ENCODE data around the gene FCGR3B.
A peak's percentile ranks its signal among the peaks of the same experiment; 100 is the strongest.
"Not testable (repeated sequence)": the region's sequence is repeated elsewhere in the genome, so short reads cannot be mapped to it uniquely, and the experiment has no call there.

Gene FCGR3B

DNA sequence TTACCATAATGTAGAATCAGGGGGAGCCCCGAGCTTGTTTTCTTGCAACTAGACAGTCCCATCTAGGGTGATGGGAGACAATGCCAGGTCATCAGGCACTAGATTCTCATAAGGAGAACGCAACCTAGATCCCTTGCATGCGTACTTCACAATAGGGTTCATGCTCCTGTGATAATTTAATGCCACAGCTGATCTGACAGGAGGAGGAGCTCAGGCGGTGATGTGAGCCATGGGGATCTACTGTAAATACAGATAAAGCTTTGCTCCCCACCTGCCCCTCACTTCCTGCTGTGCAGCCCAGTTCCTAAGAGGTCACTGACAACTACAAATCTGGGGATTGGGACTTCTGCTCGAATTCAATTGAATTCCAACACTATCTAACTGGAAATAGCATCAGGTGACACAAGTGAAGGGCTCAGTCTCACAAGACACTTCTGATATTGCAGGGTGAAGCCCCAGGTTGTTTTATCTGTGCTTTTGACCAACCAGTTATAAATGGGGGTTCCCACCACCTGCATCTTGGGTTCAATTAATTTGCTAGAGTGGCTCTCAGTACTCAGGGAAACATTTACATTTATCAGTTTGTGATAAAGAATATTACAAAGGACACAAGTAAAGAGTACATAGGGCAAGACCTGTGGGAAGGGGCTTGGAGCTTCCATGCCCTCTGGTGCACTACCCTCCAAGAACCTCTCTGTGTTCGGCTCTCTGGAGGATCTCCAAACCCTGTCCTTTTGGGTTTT lies 7.4 kb upstream of the FCGR3B start:
- DNase-seq = not testable (repeated sequence)

DNA sequence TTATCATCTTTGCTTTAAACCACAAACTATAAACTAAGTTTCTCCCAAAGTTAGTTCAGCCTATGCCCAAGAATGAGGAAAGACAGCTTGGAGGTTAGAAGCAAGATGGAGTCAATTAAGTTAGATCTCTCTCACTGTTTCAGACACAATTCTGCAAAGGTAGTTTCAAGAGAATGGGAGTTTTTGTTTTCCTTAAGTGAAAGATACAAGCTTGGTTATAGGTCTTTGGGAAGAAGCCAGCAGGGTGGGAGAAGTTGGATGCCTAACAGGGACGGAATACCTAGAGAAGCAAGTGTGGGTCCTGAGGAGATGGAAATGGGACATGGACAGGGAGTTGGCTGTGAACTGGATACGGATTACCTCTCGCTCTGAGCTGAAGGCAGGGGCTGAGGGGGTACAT lies 6.0 kb upstream of the FCGR3B start:
- DNase-seq = not testable (repeated sequence)

GRCh38 chr1:161636189-161636782 lies 5.3 kb upstream of the FCGR3B start:
- DNase-seq = not testable (repeated sequence)

DNA sequence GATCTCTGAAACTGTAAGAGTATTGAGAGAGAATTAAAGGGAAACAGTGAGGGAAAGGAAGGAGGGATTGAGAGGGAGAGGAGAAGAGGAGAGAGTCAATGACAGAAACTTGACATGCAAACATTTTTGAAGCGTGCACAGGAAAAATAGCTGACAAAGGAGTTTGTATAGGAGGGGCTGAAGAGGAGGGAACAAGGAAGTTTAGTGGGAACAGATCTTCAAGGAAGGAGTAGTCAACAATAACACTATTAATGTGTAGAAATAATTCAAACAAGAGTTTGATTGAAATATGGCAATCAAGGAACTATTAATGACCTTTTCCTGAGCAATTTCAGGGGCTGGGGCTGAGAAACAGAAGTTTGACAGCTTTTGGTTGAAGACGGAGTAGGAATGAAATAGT lies 4.0 kb upstream of the FCGR3B start:
- DNase-seq = not testable (repeated sequence)

DNA sequence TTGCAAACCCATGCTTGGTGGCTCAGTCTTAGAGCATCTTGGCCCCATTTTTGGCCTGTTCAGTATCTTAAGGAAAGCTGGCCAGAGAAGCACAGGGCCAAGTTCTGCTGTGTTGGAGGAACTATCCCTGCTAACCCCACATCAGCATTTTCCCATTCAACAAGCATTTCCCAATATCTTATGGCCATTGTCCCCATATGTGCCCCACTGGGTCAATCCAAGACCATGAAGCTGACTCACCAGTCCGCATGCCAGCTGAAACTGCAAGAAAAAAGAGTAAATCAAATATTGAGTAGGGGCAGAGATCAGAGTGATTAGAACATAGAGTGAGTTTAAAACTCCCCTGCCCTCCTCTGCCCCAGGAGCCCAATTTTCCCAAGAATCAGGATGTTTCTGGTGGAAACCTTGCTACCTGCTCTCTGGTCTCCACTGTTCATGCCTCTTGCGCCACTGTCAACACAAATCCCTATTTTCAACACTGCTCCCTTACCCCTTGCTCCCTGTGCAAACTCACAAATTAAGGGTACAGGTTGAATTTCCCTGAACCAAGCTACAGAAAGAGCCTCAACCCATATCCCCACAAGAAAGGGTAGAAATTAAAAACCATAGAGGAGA lies 741 bp downstream of the FCGR3B start:
- DNase-seq = not testable (repeated sequence)

- not testable (repeated sequence) for DNase-seq
Observed at GRCh38 chr1:161626445-161627146, 4.4 kb downstream of the FCGR3B start.

DNA sequence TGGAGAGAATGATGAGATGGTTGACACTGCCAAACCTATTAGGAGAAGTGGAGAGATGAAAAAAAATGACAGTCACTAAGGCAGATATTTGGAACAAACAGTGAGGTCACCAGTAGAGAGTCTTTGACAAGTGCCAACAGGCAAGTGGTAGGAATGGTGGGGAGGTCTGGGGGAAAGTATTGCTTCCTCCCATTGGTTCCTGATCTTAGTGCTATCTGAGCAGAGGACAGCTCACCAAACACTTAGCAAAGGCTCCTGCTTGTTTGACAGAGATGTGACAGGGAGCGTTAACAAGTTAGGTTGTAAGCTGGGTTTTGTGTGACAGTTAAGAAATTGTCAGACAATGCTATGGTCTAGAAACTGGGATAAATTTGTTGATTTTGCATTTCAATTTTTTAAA lies 6.4 kb downstream of the FCGR3B start:
- not testable (repeated sequence) for DNase-seq

DNA sequence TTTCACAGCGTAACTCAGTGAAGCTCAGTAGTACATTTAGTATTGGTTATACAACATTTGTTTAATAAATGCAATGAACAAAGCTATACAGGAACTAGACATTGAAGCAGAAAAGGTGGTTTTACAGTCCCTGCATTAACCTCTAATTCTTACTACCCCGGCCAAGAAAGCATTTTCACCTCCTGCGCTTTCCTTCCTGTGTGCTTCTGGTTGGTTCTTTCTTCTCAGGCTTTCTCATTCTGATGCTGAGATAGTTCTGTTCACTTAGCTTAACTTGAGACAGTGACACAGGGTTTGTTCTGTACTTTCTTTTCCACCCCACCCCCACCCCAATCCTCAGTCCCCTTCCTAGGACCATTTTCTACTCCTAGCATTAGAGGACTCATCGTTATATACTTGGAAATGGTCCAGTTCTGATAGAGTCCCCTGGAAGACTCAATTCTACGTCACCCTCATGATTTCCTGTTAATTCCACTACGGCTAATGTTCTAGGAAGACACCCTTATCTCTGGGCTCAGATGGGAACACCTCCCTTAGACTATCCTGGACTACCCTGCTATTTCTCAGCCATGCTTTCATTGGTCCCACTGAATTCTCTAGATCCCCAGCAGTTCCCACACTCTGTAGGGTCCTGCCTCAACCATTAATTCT lies 7.5 kb downstream of the FCGR3B start:
- not testable (repeated sequence) for DNase-seq

- not testable (repeated sequence) for DNase-seq
Observed at GRCh38 chr1:161622054-161622453, 8.9 kb downstream of the FCGR3B start.

DNA sequence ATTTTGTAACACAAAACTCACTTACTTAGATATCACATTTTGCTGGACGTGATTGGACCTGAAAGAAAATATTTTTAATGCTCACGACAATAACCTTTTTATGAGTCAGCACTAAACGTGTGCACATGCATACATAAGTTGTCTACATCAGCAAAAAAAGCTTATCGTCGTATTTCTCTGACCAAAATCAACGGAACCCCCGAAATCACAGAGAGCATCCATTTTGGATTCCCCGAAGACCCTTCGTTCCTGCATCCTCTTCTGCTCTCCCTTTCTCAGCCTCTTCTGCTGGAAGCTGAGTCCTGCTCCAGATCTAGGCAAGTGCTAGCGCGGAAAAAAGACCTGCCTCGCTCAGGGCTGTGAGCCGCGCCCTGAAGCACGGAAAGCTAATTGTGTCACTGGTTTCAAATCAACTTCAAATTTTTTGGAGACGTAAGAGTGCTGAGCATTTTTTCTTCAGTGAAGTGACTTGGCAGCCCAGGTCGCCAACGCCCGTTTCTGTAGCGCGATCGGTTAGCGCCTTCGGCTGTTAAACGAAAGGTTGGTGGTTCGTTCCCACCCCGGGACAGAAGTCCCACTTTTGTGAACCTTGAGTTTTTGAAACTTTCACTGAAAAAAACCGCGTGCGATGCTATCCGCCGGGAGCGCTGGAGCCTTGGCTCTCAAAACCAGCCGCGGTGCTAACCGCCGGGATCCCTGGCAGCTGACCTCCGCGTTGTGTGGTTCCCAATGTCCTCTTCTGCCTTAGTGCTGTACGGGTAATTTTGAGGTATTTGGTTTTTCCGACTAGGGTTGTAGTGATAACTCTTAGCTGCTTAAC lies 9.6 kb downstream of the FCGR3B start:
- not testable (repeated sequence) for DNase-seq

GRCh38 chr1:161620399-161620798 lies 10.6 kb downstream of the FCGR3B start:
- DNase-seq = not testable (repeated sequence)

DNA sequence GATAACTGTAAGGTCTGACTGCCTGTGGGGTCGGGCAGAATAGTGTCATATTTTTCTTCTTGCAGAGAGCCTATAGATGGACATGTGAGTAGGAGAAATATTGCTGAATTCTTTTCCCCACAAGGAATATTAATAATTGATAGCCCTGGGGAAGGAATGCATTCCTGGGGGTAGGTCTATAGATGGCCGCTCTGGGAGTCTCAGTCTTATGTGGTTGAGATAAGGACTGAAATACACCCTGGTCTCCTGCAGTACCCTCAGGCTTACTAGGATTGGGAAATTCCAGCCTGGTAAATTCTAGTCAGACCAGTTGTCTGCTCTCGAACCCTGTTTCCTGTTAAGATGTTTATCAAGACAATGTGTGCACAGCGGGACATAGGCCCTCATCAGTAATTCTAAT lies 12.5 kb downstream of the FCGR3B start:
- DNase-seq = not testable (repeated sequence)

DNA sequence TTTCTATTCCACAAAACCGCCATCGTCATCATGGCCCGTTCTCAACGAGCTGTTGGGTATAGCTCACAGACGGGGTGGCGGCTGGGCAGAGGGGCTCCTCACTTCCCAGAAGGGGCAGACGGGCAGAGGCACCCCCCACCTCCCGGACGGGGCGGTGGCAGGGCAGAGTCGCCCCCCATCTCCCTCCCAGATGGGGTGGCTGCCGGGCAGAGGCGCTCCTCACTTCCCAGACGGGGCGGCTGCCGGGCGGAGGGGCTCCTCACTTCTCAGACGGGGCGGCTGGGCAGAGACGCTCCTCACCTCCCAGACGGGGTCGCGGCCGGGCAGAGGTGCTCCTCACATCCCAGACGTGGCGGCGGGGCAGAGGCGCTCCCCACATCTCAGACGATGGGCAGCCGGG lies 14.6 kb downstream of the FCGR3B start:
- not testable (repeated sequence) for DNase-seq

- not testable (repeated sequence) for DNase-seq
Observed at GRCh38 chr1:161613142-161613514, 17.8 kb downstream of the FCGR3B start.

DNA sequence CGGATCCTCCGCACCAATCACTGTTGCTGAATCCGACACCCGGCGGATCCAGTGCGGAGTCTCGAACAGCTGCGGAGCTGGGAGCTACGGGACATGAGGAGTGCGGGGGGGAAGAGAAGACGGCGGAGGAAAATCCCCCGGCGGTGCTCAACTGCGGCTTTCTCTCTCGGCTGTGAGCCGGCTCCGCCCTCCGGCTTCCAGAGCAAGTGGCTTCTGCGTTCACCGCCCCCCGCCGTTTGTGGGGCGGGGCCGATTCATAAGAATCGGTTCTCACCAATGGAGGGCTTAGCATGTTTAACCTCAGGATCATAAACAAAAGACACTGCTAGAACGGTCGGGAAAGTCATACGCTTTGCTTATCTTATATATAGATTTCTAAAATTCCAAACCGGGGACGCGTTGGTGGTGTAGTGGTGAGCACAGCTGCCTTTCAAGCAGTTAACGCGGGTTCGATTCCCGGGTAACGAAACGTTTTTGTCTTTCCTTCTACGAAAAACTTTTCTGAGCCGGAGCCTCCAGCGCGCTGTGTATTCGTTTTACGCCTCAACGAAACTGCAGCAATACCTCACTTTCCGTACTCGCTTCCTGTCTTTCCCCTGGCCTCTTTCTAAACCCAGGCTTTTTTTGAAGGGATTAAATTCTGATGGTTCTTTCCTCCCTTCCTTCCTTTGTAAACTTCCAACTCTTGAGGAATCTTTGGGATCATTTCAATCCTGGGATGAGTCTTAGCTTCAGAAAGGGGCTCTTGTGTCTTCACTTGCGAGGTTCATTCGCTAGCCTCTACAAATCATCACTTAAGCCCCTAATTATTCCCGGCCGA lies 18.4 kb downstream of the FCGR3B start:
- peak; percentile 92 for DNase-seq

DNA sequence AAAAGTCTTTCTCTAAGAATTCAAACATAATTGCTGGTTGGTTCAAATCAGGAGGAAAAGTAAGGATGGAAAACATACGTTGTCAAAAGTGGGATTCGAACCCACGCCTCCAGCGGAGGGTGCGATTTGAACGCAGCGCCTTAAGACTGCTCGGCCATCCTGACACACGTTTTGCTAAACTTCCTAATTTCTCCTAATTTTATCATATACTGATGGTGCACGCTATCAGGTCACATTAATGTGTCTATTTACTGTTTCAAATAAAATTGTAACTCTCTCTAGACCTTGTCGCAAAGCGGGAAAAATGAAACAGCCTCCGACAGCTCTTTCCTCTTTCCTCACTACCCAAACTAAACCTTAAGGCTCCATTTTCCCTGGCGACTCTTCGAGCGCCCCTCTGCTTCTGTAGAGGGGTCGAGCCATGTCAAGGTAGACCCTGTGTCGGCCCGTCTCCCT lies 19.1 kb downstream of the FCGR3B start:
- DNase-seq = not testable (repeated sequence)

DNA sequence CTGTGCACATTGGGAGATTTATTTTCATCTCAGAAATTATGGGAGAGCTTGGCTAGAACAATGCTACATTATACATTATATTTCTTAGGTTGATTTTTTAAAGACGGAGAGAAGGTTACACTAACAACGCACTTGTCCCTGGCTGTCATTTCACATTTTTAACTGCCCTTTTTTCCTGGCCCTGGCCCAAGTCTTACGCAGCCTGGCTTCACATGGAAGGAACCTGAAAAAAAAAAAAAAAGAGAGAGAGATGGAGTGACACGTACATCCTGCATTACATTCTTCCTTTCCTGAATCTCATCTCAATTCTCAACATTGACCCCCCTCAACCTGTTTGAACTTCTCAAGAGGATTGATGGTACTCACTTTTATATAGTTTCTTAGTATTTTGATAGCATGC lies 20.8 kb downstream of the FCGR3B start:
- DNase-seq = not testable (repeated sequence)

DNA sequence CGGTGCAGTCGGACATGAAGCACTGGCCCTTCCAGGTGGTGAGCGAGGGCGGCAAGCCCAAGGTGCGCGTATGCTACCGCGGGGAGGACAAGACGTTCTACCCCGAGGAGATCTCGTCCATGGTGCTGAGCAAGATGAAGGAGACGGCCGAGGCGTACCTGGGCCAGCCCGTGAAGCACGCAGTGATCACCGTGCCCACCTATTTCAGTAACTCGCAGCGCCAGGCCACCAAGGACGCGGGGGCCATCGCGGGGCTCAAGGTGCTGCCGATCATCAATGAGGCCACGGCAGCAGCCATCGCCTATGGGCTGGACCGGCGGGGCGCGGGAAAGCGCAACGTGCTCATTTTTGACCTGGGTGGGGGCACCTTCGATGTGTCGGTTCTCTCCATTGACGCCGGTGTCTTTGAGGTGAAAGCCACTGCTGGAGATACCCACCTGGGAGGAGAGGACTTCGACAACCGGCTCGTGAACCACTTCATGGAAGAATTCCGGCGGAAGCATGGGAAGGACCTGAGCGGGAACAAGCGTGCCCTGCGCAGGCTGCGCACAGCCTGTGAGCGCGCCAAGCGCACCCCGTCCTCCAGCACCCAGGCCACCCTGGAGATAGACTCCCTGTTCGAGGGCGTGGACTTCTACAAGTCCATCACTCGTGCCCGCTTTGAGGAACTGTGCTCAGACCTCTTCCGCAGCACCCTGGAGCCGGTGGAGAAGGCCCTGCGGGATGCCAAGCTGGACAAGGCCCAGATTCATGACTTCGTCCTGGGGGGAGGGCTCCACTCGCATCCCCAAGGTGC lies 24.2 kb downstream of the FCGR3B start:
- DNase-seq = not testable (repeated sequence)

- DNase-seq = not testable (repeated sequence)
Observed at GRCh38 chr1:161605762-161606540, 25.0 kb downstream of the FCGR3B start.
